Activated CD4-positive, alpha-beta T cell treated with anti-CD3 and anti-CD28 coated beads, Interleukin-10, Interleukin-2, amounts not matched to agents 100 ng/mL and 50 ng/mL, durations not matched to agents 16 hours and 8 hours (primary cell): ENCODE measurements around the gene CAMK2B.

Experiments
- DNase-seq: peaks from one replicate; pipeline ENCODE4 v3.0.0-alpha.2; 2020

The CAMK2B gene

GRCh38 chr7:44325201-44325671 is at the start of gene CAMK2B:
Gene CAMK2B, minus strand, starts transcription at chr7:44325594. Its CDS starts 173 bp downstream, at chr7:44325421.
- no peak for DNase-seq

GRCh38 chr7:44374007-44374763 is 48.8 kb upstream of the CAMK2B start:
- DNase-seq: no peak

- no peak for DNase-seq
These were observed 48.0 kb upstream of the CAMK2B start for GRCh38 chr7:44373418-44373740.

GRCh38 chr7:44372560-44373417 is 47.4 kb upstream of the CAMK2B start:
- no peak for DNase-seq

- DNase-seq: no peak
These were observed 43.5 kb upstream of the CAMK2B start for GRCh38 chr7:44368885-44369284.

- no peak for DNase-seq
These were observed 43.1 kb upstream of the CAMK2B start for GRCh38 chr7:44368455-44368854.

GRCh38 chr7:44367475-44368043 is 42.2 kb upstream of the CAMK2B start:
- no peak for DNase-seq

GRCh38 chr7:44366986-44367385 is 41.6 kb upstream of the CAMK2B start:
- DNase-seq: no peak

GRCh38 chr7:44353668-44354067 is 28.3 kb upstream of the CAMK2B start:
- DNase-seq: no peak

- DNase-seq: no peak
These were observed 23.7 kb upstream of the CAMK2B start for GRCh38 chr7:44348851-44349781.

GRCh38 chr7:44348300-44348699 is 22.9 kb upstream of the CAMK2B start:
- peak; percentile 9 for DNase-seq

- DNase-seq: no peak
These were observed 22.2 kb upstream of the CAMK2B start for GRCh38 chr7:44347546-44348114.

GRCh38 chr7:44346063-44346462 is 20.7 kb upstream of the CAMK2B start:
- DNase-seq: no peak

- no peak for DNase-seq
These were observed 16.0 kb upstream of the CAMK2B start for GRCh38 chr7:44341401-44341800.

- no peak for DNase-seq
These were observed 13.2 kb upstream of the CAMK2B start for GRCh38 chr7:44338600-44338999.

GRCh38 chr7:44336491-44336890 is 11.1 kb upstream of the CAMK2B start:
- DNase-seq: no peak

GRCh38 chr7:44335184-44335583 is 9.8 kb upstream of the CAMK2B start:
- no peak for DNase-seq

- no peak for DNase-seq
These were observed 9.3 kb upstream of the CAMK2B start for GRCh38 chr7:44334734-44335097.

GRCh38 chr7:44333911-44334733 is 8.7 kb upstream of the CAMK2B start:
- no peak for DNase-seq

- no peak for DNase-seq
These were observed 6.3 kb upstream of the CAMK2B start for GRCh38 chr7:44331682-44332081.

GRCh38 chr7:44330331-44330730 is 4.9 kb upstream of the CAMK2B start:
- DNase-seq: no peak
